GM18505 (cell line): ENCODE measurements around the gene PTER.

Source experiments
- ATAC-seq: cut with Tn5 transposase; IDR thresholded peaks from one replicate; pipeline ENCODE4 v1.9.1; 2021; ENCODE audit not compliant: unreplicated experiment
- POLR2A ChIP-seq: IDR thresholded peaks from 4 replicates; pipeline ENCODE4 v1.6.1; 2011; ENCODE audit warnings: borderline replicate concordance; ENCODE audit not compliant: insufficient read depth, insufficient read length; ENCODE audit errors: extremely low read depth

PTER gene

GRCh38 chr10:16441173-16441840, 4.5 kb downstream of the PTER start:
- TF ChIP-seq POLR2A: no peak
- no peak for ATAC-seq

- ATAC-seq: no peak
- no peak for TF ChIP-seq POLR2A
These were observed 6.1 kb downstream of the PTER start for GRCh38 chr10:16442914-16443313.

GRCh38 chr10:16445770-16446469, 9.1 kb downstream of the PTER start:
- no peak for TF ChIP-seq POLR2A
- no peak for ATAC-seq

- TF ChIP-seq POLR2A: no peak
- ATAC-seq: no peak
These were observed 12.6 kb downstream of the PTER start for GRCh38 chr10:16449454-16449853.

GRCh38 chr10:16458166-16458955, 21.6 kb downstream of the PTER start:
- ATAC-seq: no peak

GRCh38 chr10:16459423-16459939, 22.7 kb downstream of the PTER start:
- no peak for TF ChIP-seq POLR2A
- ATAC-seq: no peak

More at GRCh38 chr10:16458166-16458955, 21.6 kb downstream of the PTER start:
- no peak for TF ChIP-seq POLR2A

- TF ChIP-seq POLR2A: no peak
- no peak for ATAC-seq
These were observed 29.2 kb downstream of the PTER start for GRCh38 chr10:16466001-16466400.

- ATAC-seq: no peak
- no peak for TF ChIP-seq POLR2A
These were observed 33.9 kb downstream of the PTER start for GRCh38 chr10:16470747-16471146.

GRCh38 chr10:16472828-16473227, 36.0 kb downstream of the PTER start:
- no peak for TF ChIP-seq POLR2A
- no peak for ATAC-seq

GRCh38 chr10:16477757-16478156, 40.9 kb downstream of the PTER start:
- ATAC-seq: no peak
- no peak for TF ChIP-seq POLR2A

GRCh38 chr10:16478801-16479200, 42.0 kb downstream of the PTER start:
- no peak for ATAC-seq

GRCh38 chr10:16481052-16481728, 44.4 kb downstream of the PTER start:
- no peak for ATAC-seq
- no peak for TF ChIP-seq POLR2A

More at GRCh38 chr10:16478801-16479200, 42.0 kb downstream of the PTER start:
- TF ChIP-seq POLR2A: no peak

- TF ChIP-seq POLR2A: no peak
- no peak for ATAC-seq
These were observed 46.6 kb downstream of the PTER start for GRCh38 chr10:16483241-16483917.

- no peak for ATAC-seq
- no peak for TF ChIP-seq POLR2A
These were observed 53.7 kb downstream of the PTER start for GRCh38 chr10:16490511-16490910.
